Neural cell (in vitro differentiated cells): Measurements from ENCODE around the gene ANXA9. TPM values are rescaled to one million over a fixed set of nuclear protein-coding genes. Genes with fewer than 3 reads are reported as not detected.

Experiments used
- H2AFZ ChIP-seq: fragments of 200-600, 300-800 bp; sonication (generic), shearing (Covaris generic); 2 replicates; pipeline ENCODE4 v1.6.0; 2014; ENCODE audit warnings: low read depth, mild to moderate bottlenecking, antibody characterized with exemption, low read length, moderate library complexity
- H3F3A ChIP-seq: fragments of 200-600 bp; shearing (Covaris generic); 2 replicates; pipeline ENCODE4 v1.6.1; 2016; ENCODE audit warnings: mild to moderate bottlenecking, moderate library complexity, mixed read lengths, antibody characterized with exemption, low read length; ENCODE audit not compliant: insufficient read depth, poor library complexity, severe bottlenecking
- H3K27ac ChIP-seq: fragments of 200-600, 300-800 bp; sonication (generic), shearing (Covaris generic); 2 replicates; pipeline ENCODE4 v1.5.1; 2014; ENCODE audit warnings: mild to moderate bottlenecking, low read length, moderate library complexity
- H3K27me3 ChIP-seq: fragments of 300-800, 200-600 bp; sonication (generic), shearing (Covaris generic); 2 replicates; pipeline ENCODE4 v1.6.0; 2014; ENCODE audit warnings: mild to moderate bottlenecking, low read depth, low read length, moderate library complexity; ENCODE audit not compliant: insufficient read depth
- H3K36me3 ChIP-seq: fragments of 300-800, 200-600 bp; sonication (generic), shearing (Covaris generic); 2 replicates; pipeline ENCODE4 v1.5.1; 2014; ENCODE audit warnings: mild to moderate bottlenecking, antibody characterized with exemption, low read length, moderate library complexity; ENCODE audit not compliant: insufficient read depth
- H3K4me2 ChIP-seq: fragments of 300-800, 200-600 bp; sonication (generic), shearing (Covaris generic); 2 replicates; pipeline ENCODE4 v1.6.0; 2014; ENCODE audit warnings: mild to moderate bottlenecking, low read length
- H3K4me3 ChIP-seq: fragments of 300-800, 200-600 bp; sonication (generic), shearing (Covaris generic); 2 replicates; pipeline ENCODE4 v1.5.1; 2014; ENCODE audit warnings: mild to moderate bottlenecking, low read length, moderate library complexity
- H3K79me2 ChIP-seq: fragments of 200-600 bp; shearing (Covaris generic); replicated peaks from 2 replicates; pipeline ENCODE4 v1.6.0; 2014; ENCODE audit warnings: mild to moderate bottlenecking, low read length, moderate library complexity; ENCODE audit not compliant: insufficient read depth
- H3K9ac ChIP-seq: fragments of 300-800, 200-600 bp; sonication (generic), shearing (Covaris generic); 2 replicates; pipeline ENCODE4 v1.6.1; 2016; ENCODE audit warnings: mild to moderate bottlenecking, low read length, mixed read lengths
- H3K9me2 ChIP-seq: fragments of 200-600 bp; shearing (Covaris generic); 2 replicates; pipeline ENCODE4 v1.6.1; 2016; ENCODE audit warnings: mild to moderate bottlenecking, low read length, mixed read lengths; ENCODE audit not compliant: insufficient read depth
- H3K9me3 ChIP-seq: fragments of 200-600, 300-800 bp; sonication (generic), shearing (Covaris generic); 2 replicates; pipeline ENCODE4 v1.6.1; 2016; ENCODE audit warnings: mild to moderate bottlenecking, mixed run types, low read length, moderate library complexity, mixed read lengths
- H4K20me1 ChIP-seq: fragments of 200-600 bp; shearing (Covaris generic); 2 replicates; pipeline ENCODE4 v1.6.1; 2016; ENCODE audit warnings: mild to moderate bottlenecking, mixed run types; ENCODE audit not compliant: insufficient read depth
- CTCF ChIP-seq: fragments of 450-650 bp; IDR thresholded peaks from 2 replicates; pipeline ENCODE4 v1.5.1; 2014; ENCODE audit warnings: antibody characterized with exemption, mild to moderate bottlenecking, moderate library complexity; ENCODE audit not compliant: poor library complexity, severe bottlenecking
- EP300 ChIP-seq: fragments of 450-650 bp; conservative IDR thresholded peaks from 2 replicates; pipeline ENCODE4 v1.6.1; 2014; ENCODE audit warnings: antibody characterized with exemption, mild to moderate bottlenecking, moderate library complexity; ENCODE audit not compliant: poor library complexity, severe bottlenecking
- EZH2 ChIP-seq: fragments of 200-600, 300-800 bp; shearing (Covaris generic), sonication (generic); IDR thresholded peaks from 2 replicates; pipeline ENCODE4 v1.6.1; 2014; ENCODE audit warnings: antibody characterized with exemption, low read length, borderline replicate concordance, mild to moderate bottlenecking; ENCODE audit not compliant: insufficient read depth, poor library complexity, severe bottlenecking
- MXI1 ChIP-seq: fragments of 450-650 bp; conservative IDR thresholded peaks from 2 replicates; pipeline ENCODE4 v1.6.1; 2014; ENCODE audit warnings: antibody characterized with exemption, mild to moderate bottlenecking; ENCODE audit not compliant: poor library complexity, severe bottlenecking
- POLR2AphosphoS5 ChIP-seq: IDR thresholded peaks from 2 replicates; pipeline ENCODE4 v1.6.1; 2012
- RAD21 ChIP-seq: fragments of 450-650 bp; conservative IDR thresholded peaks from 2 replicates; pipeline ENCODE4 v1.6.1; 2014; ENCODE audit warnings: antibody characterized with exemption, mild to moderate bottlenecking, moderate library complexity
- SMC3 ChIP-seq: fragments of 450-650 bp; conservative IDR thresholded peaks from 2 replicates; pipeline ENCODE4 v1.6.1; 2014; ENCODE audit warnings: antibody characterized with exemption, mild to moderate bottlenecking, moderate library complexity; ENCODE audit not compliant: poor library complexity
- TAF1 ChIP-seq: IDR thresholded peaks from 2 replicates; pipeline ENCODE4 v1.6.1; 2012; ENCODE audit warnings: low read depth
- polyA plus RNA-seq: library from polyadenylated mRNA; depleted of rRNA; stranded (reverse); fragments of >200 nt; gene quantifications from 2 replicates; pipeline ENCODE4 v1.2.3, GENCODE V29; 2014
- TF ChIP-seq, protein P1 (sequence below): IDR thresholded peaks from 2 replicates; pipeline ENCODE4 v1.6.1; 2012; ENCODE audit warnings: borderline replicate concordance

Gene ANXA9
- polyA plus RNA-seq, 1 donor from 2014 or later: not detected

DNA sequence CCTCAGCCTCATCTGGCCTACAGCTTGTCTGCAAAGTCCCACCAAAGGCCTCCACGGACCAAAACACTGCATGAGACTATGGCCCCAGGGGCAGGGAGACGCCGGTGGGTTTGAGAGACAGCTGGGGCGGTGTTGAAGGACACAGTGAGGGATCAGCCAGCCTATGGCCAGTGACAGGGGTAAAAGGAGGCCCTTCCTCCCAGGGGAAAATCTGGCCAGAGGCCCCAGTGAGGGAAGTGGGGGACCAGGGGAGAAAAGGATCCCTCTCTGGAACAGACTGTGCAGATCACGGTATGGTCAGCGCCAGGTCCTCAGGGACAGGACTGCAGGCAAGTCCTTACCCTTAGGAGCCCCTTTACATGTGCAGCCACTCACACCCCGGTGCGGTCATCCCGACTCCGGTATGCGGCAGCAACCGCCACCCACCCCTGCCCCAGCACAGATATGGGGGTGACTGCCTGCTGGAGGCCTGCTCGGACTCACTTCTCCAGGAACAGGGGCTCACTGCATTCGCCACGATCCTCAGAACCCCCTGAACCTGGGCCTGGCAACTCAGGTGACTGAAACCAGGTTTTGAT is 8.7 kb upstream of the ANXA9 start:
- Histone ChIP-seq H3K4me3 (peak overlapping the region; percentile 94), H3K4me2 (peak overlapping the region; percentile 41), H2AFZ (peak overlapping the region; percentile 65), H4K20me1 (no peaks in the 10 kb centered on the region), H3F3A (no peaks in the 10 kb centered on the region), H3K9me2 (no peaks in the 10 kb centered on the region), H3K36me3 (no peaks in the 10 kb centered on the region), H3K27ac (peak overlapping the region; percentile 73), H3K9ac (peak overlapping the region; percentile 90), H3K9me3 (no peaks in the 10 kb centered on the region), H3K79me2 (peaks cover 53% of the 10 kb centered on the region), H3K27me3 (no peaks in the 10 kb centered on the region)
- TF ChIP-seq TAF1 (no peak), SMC3 (no peak), EP300 (no peak), MXI1 (no peak), EZH2 (no peak), CTCF (no peak), POLR2AphosphoS5 (no peak), RAD21 (no peak)
- TF ChIP-seq, protein P1, sequence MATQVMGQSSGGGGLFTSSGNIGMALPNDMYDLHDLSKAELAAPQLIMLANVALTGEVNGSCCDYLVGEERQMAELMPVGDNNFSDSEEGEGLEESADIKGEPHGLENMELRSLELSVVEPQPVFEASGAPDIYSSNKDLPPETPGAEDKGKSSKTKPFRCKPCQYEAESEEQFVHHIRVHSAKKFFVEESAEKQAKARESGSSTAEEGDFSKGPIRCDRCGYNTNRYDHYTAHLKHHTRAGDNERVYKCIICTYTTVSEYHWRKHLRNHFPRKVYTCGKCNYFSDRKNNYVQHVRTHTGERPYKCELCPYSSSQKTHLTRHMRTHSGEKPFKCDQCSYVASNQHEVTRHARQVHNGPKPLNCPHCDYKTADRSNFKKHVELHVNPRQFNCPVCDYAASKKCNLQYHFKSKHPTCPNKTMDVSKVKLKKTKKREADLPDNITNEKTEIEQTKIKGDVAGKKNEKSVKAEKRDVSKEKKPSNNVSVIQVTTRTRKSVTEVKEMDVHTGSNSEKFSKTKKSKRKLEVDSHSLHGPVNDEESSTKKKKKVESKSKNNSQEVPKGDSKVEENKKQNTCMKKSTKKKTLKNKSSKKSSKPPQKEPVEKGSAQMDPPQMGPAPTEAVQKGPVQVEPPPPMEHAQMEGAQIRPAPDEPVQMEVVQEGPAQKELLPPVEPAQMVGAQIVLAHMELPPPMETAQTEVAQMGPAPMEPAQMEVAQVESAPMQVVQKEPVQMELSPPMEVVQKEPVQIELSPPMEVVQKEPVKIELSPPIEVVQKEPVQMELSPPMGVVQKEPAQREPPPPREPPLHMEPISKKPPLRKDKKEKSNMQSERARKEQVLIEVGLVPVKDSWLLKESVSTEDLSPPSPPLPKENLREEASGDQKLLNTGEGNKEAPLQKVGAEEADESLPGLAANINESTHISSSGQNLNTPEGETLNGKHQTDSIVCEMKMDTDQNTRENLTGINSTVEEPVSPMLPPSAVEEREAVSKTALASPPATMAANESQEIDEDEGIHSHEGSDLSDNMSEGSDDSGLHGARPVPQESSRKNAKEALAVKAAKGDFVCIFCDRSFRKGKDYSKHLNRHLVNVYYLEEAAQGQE: no peak

GRCh38 chr1:150973836-150974579 is 8.1 kb upstream of the ANXA9 start:
- Histone ChIP-seq H3K27me3 (no peaks in the 10 kb centered on the region), H2AFZ (peak overlapping the region; percentile 65), H4K20me1 (no peaks in the 10 kb centered on the region), H3K9me3 (no peaks in the 10 kb centered on the region), H3K36me3 (no peaks in the 10 kb centered on the region), H3K9me2 (no peaks in the 10 kb centered on the region), H3K27ac (peak overlapping the region; percentile 73), H3F3A (no peaks in the 10 kb centered on the region), H3K4me2 (peak overlapping the region; percentile 41), H3K79me2 (peaks cover 49% of the 10 kb centered on the region), H3K9ac (peak overlapping the region; percentile 90), H3K4me3 (peak overlapping the region; percentile 94)
- no peak for TF ChIP-seq CTCF
- no peak for TF ChIP-seq EZH2
- no peak for TF ChIP-seq SMC3
- TF ChIP-seq RAD21: no peak
- TF ChIP-seq, protein P1: peak; percentile 39
- no peak for TF ChIP-seq POLR2AphosphoS5
- no peak for TF ChIP-seq TAF1
- no peak for TF ChIP-seq EP300
- TF ChIP-seq MXI1: peak; percentile 65
